H1 (cell line): ENCODE data around the gene ITPR1. TPM values are rescaled to one million over a fixed set of nuclear protein-coding genes. Genes with fewer than 3 reads are reported as not detected.

Experiments used
- CTBP2 ChIP-seq: IDR thresholded peaks from 2 replicates; pipeline ENCODE4 v1.7.0; 2011; ENCODE audit warnings: borderline replicate concordance, mild to moderate bottlenecking, moderate library complexity, mixed read lengths, low read length; ENCODE audit not compliant: insufficient read depth, insufficient read length
- KDM5A ChIP-seq: fragments of 200-600 bp; IDR thresholded peaks from 2 replicates; pipeline ENCODE4 v1.7.1; 2012; ENCODE audit warnings: mild to moderate bottlenecking, low read length, inconsistent platforms, mixed read lengths
- YY1 ChIP-seq: IDR thresholded peaks from 2 replicates; pipeline ENCODE4 v1.6.1; 2011; ENCODE audit warnings: low read depth, mild to moderate bottlenecking, low read length
- polyA plus RNA-seq, 7 experiments: library from polyadenylated mRNA; depleted of rRNA in 3 of 7; stranded (reverse) in 5 of 7; unstranded in 2 of 7; fragments of >200 nt in 5 of 7; fragments of 200-250 nt in 2 of 7; gene quantifications; 1 replicate in 5 of 7; 2 replicates in 1 of 7; 4 replicates in 1 of 7; pipeline versions ENCODE4 v1.2.1 to v1.2.3, GENCODE V29; 2011 to 2013; ENCODE audit warnings: missing spikeins in 2 of 7, mixed read lengths in 2 of 7
- total RNA-seq: library from RNA; stranded (reverse); fragmentation: NEBNext Ultra II Directional; extraction: Animal tissue kit (Norgen Biotek cat#: 25700); gene quantifications from 2 replicates; pipeline ENCODE4 v1.2.1, GENCODE V29; 2021

Gene ITPR1
- total and polyA plus RNA-seq, 2 of the 8 experiments (the other 6 are each of a cell fraction or from before 2014, with no cell fraction given) = 2.5 to 16.3 TPM

- TF ChIP-seq CTBP2 (no peak), KDM5A (no peak), YY1 (no peak)
- TF ChIP-seq, all 59 proteins: peak for 0
Observed at GRCh38 chr3:4741106-4741403, 247.9 kb downstream of the ITPR1 start (continued).
